Measurements from ENCODE around the gene ANO3.

ANO3 gene

DNA sequence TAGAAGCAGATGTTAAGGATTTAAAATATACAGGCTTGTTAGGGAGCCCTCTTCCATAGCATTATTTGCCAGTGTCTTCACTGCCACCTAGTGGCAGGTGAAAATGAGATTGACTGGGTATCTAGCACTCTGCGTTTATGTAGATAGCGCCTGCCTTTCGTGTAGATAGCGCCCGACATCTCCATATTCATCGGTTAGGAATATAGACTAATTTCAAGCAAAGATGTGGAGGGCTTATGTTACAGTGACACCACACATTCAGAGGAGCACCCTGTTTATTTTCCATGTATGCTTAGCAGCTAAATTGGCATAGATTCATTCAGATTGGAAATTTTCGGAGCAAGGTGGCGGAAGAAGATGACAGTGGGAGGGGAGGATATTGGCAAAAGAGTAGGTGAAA, 318.0 kb downstream of the ANO3 start:
- DNase-seq, result no peak

DNA sequence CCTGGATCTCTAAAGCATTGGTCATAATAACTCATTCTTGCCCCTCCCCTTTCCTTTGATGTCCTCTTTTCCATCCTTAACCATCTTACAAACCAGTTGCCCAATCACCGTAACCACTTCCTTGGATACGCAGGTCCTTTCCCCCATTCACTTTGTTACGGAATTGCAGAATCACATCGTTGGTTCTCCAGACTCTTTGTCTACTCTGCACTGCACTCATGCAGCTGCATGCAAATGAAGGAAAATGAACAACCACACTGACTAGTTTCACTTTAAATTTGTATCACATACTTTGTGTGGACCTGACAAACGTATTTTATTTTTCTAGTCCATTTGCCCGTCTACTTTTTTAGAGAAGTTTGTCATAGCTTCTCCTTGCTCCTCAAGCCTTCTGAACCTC, 320.0 kb downstream of the ANO3 start:
- DNase-seq, result no peak

DNA sequence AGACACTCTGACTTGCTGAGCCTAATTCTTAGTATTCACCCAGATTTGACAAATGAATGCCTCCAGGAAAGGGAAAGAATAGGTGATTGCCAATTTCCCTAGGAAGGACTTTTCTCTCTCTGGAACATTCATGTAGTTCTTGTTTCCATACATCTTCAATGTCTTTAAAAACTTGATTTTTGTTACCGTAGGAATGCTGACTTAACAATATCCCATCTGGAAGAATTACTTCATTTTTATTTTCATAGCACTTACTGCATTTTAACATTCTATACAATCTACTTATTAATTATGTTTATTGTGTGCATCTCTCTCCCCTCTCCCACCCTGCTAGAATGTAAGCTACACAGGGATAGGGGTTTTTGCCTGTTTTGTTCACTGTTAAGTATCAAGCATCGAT, 323.4 kb downstream of the ANO3 start:
- DNase-seq, result no peak

DNA sequence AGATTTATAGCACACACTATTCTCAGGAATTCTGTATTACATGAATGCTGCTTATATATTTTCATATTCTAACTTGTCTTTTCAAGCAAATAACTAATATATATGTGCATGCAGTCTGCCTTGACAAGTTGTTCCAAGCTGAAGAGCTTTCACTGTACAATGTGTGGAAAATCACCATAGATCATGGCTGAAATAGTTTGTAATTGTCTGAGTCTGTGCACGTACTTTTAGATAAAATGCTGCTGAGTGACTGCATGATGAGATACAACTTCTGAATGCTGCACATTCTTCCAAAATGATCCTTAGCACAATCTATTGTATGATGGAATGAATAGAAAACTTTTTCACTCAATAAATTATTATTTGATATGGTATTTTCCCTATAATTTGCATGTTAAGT, 331.0 kb downstream of the ANO3 start:
- no peak for DNase-seq

DNA sequence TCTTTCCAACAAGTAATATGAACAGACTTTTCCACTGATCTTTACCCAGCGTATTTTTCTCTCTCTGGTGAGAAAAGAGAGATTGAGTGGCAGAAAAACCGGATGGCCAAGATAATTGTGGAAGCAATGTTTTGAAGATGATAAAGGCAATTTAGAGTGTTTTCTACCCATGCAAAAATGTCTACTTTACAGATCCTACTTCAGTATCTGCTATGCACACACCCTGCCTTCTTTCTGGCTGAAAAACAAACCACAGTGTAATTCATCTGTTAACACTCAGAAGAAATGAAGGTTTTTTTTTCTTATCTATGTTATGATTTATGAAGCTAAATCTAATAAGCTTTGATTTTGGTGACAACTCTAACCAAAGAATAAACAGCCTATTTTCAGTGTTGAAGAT, 333.1 kb downstream of the ANO3 start:
- DNase-seq, result no peak

DNA sequence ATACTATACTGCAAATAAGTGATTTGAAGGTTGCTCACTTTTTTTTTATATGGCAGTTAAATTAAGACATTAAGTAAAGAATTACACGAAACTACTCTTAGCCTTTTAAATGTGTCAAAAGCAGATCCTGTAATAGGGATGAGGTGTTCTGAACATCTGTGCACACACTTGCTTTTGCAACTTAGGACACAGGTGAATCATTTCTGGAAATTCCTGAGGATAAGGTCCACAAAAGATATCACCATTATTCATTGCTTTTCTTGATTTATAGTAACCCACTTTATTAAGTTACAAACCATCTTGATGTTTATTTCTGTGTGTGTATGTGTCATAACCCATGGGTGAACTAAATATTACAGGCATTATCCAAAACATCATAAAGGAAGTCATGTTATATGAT, 334.0 kb downstream of the ANO3 start:
- no peak for DNase-seq

DNA sequence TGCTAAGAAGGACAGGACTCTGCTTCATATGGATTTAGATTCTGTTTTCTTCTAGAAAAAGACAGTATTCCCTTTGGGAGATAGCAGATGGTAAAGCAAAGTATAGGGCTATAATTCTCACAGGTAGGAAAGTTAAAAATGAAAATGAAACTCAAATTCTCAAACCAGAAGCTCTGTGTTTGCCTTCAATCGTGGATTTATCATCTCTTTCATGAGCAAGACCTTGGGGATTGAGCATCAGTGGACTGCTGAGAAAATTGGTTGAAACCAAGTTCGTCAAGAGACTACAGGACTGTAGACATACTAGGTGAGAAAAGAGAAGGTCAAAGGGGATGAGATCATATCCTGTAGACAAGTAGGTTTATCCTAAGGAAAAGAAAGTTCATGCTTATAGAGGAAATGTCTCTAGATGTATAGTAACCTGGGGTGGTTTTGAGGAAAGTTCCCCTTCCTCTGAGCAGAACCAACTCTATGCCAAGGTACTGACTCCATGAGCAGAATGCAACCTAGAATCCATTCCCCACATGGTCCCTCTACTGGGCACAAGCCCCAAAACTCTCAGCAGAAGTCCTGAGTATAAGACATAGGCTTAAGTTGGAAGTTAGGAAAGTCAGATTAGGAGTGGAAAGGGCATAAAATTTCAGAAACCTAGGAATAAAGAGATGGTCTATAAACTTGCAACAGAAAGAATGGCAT, 343.5 kb downstream of the ANO3 start:
- DNase-seq, result no peak

DNA sequence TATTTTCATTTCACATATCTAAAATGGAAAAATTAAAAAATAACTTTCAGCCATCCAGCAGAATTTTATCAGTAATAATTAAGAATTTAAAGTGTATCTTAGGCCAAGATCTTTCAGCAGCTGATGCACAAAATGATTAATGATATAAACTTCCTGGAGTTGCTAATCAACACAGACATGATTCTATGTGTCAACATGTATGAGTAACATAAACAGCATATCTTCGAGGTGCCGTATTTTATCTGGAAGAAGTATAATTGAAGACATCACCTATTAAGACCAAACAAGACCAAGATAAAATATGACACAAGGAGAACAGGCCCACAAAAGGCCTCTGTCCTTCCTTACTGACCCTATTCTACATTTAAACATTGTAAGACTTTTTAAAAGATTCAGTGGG, 344.7 kb downstream of the ANO3 start:
- no peak for DNase-seq

DNA sequence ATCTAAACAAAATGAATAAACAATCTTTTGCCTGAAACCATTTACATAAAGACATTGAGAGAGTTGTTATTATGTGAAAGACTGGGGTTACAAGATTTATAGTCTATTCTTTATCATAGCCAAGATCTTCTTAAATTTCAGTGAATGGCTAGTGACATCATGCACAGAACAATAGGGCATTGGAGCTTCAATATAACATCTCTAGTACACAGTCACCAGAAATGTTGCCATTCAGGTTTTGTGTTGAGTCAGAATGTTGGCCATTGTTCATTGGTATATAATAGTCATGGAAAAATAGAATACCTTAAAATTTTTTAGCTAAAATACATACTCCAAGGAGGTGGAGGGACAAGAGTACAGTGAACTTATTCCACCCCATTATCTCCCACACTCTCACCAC, 345.6 kb downstream of the ANO3 start:
- no peak for DNase-seq

DNA sequence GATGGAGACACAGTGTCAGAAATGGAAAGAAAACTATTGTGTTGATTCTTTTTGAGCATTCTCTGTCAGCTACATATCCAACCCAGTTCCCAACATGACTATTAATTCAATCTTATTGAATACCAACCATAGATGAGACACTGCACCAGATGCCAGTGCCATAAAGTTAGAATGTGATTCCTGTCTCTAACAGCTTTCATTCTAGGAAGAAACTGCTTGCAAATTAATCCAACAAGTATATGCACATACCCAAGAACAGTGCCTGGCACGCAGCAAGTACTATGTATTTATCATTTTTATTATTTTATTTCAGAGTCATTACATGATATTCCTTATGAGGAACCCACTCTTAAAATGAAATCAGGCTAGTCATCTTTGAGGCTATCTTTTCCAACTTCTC, 355.4 kb downstream of the ANO3 start:
- DNase-seq, result no peak

DNA sequence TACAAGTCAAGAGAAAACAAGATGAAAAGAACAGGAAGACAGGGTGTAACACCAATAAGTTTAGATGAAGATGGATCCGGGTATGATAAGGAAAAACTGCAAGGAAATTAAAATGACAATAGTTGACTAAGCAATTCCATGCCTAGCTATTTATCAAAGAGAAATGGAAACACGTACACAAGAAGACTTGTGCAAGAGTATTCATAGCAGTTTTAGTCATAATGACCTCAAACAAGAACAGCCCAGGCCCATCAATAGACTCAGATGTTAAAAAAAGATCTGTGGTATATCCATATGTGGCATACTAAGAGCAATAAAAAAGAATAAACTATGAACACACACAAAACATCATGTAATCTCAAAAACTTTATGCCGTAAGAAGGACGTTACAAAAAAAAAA, 356.8 kb downstream of the ANO3 start:
- no peak for DNase-seq

DNA sequence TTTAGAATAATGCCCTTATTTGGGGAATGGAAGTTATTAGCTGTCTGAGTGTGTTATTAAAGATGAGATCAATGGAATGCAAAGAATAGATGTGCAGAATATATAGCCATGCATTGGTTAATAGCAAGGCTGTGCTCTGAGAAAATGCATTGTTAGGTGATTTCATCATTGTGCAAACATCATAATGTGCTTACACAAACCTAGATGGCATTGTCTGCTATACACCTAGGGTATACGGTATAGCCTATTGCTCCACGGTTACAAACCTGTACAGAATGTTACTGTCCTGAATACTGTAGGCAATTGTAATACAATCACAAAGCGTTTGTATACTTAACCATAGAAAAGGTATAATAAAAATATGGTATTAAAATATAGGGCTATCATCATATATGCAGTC, 364.4 kb downstream of the ANO3 start:
- DNase-seq, result no peak

DNA sequence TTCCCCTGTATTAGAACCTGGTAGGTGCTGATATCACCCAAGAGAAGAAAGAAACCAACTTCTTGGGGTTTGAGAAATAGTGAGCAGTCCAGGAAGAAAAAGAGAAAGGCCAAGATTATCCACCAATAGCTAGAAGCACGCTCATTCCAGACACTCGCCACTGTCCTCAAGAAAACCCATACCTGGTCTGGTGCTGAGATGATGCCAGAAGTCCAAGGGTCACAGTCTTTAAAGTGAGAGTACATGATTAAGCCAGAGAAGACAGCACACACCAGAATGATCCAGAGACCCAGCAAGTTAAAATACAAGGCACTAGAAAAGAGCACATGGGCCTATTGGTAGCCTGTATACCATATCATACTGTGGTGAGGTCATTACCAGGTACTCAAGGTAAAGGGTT, 366.3 kb downstream of the ANO3 start:
- DNase-seq, result no peak

DNA sequence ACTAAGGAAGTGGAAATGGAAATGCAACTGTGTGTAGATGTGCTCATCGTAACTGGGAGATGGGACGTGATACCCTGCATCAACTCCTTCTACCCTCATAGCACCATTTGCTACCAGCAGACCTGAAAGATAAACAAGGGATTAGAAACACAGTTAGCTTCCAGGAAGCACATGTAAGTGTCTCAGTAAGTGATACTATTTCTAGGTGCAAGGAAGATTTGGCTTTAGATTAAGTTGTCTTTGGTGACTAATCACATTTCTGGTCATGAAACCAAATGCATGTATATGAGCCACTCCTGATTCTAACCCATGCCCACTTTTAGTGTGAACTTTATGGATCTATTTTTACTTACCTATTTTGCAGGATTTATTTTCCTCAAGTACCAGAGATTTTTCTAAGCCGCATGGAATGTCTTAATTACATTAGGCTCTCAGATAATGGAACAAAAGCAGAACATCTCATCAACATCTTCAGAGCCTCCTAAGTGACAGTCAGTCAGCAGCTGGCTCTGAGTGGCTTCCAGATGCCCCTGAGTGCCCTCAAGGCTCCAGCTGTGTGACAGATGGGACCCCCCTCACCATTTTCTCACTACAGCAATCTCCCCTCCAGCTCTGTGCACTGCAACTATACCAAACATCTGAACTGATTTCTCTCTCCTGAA, 368.8 kb downstream of the ANO3 start:
- no peak for DNase-seq

DNA sequence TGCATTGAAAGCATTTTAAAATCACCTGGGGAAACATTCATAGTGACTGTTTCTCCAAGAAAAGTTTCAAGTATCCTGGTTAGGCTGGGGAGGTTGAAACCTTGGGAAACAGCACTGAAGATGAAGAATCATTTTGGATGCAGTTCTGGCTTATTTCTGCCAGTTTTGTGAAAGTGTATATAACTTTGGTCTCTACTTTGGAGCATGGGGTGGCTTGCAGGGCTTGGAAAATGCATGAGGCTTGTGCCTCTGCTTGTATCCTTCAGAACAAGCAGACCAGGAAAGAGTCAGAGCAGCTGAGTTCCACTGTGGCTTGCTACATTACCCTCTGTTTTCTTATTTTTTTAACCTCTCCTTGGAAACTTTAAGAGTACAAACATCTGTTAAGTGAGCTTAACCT, 370.5 kb downstream of the ANO3 start:
- DNase-seq, result no peak

DNA sequence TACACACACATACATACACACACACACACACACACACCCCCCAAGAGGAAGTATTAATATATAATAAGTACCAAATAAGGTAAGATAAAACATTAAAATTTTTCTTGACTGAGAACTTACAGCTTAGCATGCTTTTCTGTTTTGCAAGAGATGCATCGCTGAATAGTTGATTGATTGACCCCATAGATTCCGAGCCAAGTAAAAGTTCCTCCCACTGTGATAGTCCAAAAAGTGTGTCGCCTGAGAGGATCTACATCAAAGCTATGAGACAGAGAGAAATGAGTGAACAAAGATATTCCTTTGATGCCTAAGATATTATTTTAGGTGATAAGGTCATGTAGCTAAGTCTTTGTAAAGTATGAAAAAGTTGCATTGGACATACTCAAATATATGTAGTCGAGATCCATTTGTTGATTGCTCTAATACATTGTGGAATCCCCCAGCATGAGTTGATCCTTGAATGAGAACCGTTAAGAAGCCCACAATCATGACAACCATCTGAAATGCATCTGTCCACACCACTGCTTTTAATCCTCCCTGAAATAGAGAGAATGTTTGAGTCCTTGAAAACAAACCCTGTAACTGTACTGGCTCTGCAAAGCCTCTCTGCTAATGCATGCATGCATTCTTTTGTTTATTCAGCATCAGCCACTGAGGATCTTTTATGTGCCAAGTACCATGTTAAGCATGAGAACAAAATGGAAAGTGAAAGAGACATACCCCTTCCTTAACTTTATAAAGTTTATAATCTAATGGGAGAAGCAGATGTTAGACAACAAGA, 371.7 kb downstream of the ANO3 start:
- DNase-seq, result no peak

DNA sequence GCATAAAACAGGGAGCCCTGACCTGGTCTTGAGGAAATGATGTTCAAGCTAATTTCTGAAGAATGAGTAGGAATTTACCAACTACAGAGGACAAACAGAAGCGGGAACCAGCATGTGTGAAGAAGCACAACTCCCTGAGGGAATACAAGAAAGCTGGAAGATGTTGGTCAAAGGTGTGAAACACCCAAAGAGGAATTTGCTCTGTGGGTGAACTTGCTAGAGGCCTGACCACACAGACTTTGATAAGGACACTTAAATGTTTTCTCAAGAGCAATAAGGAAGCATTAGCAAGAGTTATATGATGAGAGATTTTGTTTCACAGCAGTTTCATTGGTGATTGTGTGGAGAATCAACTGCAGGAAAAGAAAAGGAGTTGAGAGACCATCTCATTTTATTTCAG, 372.3 kb downstream of the ANO3 start:
- DNase-seq, result no peak

DNA sequence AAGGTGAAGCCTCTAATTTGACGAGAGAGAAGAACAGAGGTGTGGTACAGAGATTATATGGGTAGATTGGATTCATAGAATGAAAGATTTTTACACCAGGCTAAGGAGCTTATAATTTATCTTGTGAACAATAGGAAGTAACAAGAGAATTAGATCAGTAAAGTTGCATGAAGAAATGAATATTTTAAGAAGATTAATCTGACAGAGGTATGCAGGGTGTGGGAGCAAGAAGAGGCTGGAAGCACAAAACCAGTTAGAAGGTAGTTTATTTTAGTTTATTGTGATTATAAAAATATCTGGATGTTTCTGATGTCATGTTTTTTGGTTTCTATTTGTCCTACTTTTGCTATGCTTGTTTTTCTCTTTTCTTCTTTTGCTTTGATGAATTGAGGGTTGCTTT, 374.3 kb downstream of the ANO3 start:
- no peak for DNase-seq

DNA sequence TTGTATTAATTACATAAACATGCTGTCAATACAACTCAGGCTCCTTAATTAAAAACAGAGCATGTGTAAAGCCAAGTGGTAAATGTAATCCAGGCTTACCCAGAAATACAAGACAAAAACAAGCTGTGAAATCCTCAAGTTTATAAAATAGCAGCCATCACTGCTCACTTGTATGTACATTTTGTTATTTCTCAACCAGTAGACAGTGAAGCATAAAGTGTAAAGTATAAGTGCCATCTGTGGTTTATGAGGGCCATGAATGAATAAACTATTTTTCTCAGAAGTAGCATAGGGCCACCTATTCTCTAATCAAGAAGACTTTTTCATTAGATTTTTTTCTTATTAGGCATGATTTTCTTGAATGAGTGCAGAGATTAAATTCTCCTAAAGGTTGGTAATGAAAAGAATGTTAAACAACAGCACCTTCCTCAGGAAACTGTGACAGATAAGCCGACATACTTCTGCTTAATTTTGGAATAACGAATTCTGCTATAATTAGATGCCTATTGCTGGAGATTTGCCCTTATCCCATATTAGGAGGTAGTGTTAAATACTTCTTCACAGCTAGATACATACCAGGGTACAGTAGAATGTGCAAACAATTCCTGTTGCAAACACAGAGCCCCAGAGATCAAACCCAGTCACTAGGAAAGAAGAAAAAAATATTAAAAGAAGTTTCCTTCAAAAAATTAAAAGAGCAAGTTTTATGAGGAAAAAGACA, 377.0 kb downstream of the ANO3 start:
- DNase-seq, result no peak

DNA sequence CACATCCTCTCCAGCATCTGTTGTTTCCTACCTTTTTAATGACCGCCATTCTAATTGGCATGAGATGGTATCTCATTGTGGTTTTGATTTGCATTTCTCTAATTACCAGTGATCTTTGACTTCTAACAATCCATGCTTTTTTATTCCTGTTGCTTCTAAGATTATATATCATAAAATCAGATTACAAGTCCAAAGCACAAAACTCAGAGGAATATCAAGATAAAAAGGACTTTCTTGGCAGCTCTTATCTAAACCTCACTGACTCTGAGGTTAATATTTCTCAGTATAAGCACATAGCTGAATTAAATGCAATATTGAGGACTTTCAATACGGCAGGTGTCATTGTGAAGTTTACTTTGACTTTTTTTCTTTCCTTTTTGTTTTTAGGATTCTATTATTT, 378.6 kb downstream of the ANO3 start:
- DNase-seq, result no peak

DNA sequence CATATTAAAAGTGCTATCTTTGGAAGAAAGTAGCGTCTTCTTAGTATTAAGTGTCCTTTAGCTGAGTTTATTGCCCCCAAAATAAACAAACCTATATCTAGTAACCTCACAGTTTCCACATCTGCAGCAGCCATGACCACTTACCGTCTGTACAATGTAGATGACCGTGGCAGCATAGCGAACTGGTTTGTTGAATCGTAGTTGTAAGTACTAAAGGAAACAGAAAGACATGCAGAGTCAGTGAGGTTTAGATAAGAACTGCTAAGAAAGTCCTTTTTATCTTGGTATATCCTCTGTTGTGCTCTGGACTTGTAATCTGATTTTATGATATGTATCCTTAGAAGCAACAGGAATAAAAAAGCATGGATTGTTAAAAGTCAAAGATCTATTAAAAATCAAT, 380.6 kb downstream of the ANO3 start:
- DNase-seq, result no peak

All from CD4-positive, alpha-beta T cell treated with Interferon gamma for 1 hour (primary cell).